H1 (cell line): ENCODE measurements around the gene KLHDC4.

Source experiments
- CTCF ChIP-seq, 3 experiments: IDR thresholded peaks; 1 replicate in 2 of 3; 2 replicates in 1 of 3; pipeline versions ENCODE4 v1.5.1 to v1.6.1; 2011; ENCODE audit warnings: low read length in 3 of 3, mild to moderate bottlenecking in 3 of 3, inconsistent platforms in 2 of 3, low read depth in 1 of 3, moderate library complexity in 1 of 3; ENCODE audit not compliant: insufficient read depth in 1 of 3; ENCODE audit errors: control extremely low read depth in 1 of 3
- EP300 ChIP-seq, 2 experiments: IDR thresholded peaks; 1 replicate in 1 of 2; 2 replicates in 1 of 2; pipeline ENCODE4 v1.6.1; 2011 to 2012; ENCODE audit warnings: low read depth in 2 of 2, low read length in 2 of 2, mild to moderate bottlenecking in 2 of 2, borderline replicate concordance in 1 of 2, inconsistent platforms in 1 of 2, moderate library complexity in 1 of 2
- JUND ChIP-seq: IDR thresholded peaks from 2 replicates; pipeline ENCODE4 v1.6.1; 2011; ENCODE audit warnings: mild to moderate bottlenecking, improper control_type of control experiment, low read length
- NANOG ChIP-seq: IDR thresholded peaks from 2 replicates; pipeline ENCODE4 v1.6.1; 2011; ENCODE audit warnings: low read length, low read depth, mild to moderate bottlenecking, inconsistent platforms; ENCODE audit not compliant: insufficient read depth, poor library complexity, severe bottlenecking
- POLR2A ChIP-seq, 2 experiments: IDR thresholded peaks; 1 replicate in 1 of 2; 2 replicates in 1 of 2; pipeline ENCODE4 v1.6.1; 2011; ENCODE audit warnings: low read depth in 2 of 2, low read length in 2 of 2, mild to moderate bottlenecking in 2 of 2; ENCODE audit errors: control extremely low read depth in 1 of 2
- RFX5 ChIP-seq: IDR thresholded peaks from 2 replicates; pipeline ENCODE4 v1.6.1; 2011; ENCODE audit warnings: low read depth, low read length, improper control_type of control experiment, borderline replicate concordance
- RNF2 ChIP-seq: fragments of 200-900, 300-1000 bp; sonication (generic); IDR thresholded peaks from 2 replicates; pipeline ENCODE4 v1.7.1; 2016; ENCODE audit warnings: borderline replicate concordance, low read depth, mild to moderate bottlenecking, antibody characterized with exemption, low read length; ENCODE audit not compliant: poor library complexity, severe bottlenecking; ENCODE audit errors: missing control alignments

GRCh38 chr16:87685405-87685755 is 80.4 kb downstream of the KLHDC4 start:
- TF ChIP-seq POLR2A (IDR thresholded peaks at IDR 0.05; ENCODE audit: control extremely low read depth in 1 of 2, low read depth in 2 of 2, low read length in 2 of 2) (no peak), JUND (no peak), CTCF (IDR thresholded peaks at IDR 0.05; ENCODE audit: control extremely low read depth in 1 of 3, insufficient read depth in 1 of 3, low read depth in 1 of 3, low read length in 3 of 3) (no peak), RNF2 (no peak), NANOG (no peak), EP300 (IDR thresholded peaks at IDR 0.05; ENCODE audit: borderline replicate concordance in 1 of 2, low read depth in 2 of 2, low read length in 2 of 2) (no peak), RFX5 (no peak)
